Astrocyte of the cerebellum (primary cell): Measurements from ENCODE around the gene GREB1.

Experiments
- DNase-seq: peaks from one replicate; pipeline ENCODE4 v3.0.0-alpha.2; 2011; ENCODE audit warnings: low read depth
- H3K4me3 ChIP-seq: 2 replicates; pipeline ENCODE4 v1.5.1; 2011; ENCODE audit warnings: mild to moderate bottlenecking, low read depth, low read length, moderate library complexity
- CTCF ChIP-seq: IDR thresholded peaks from 2 replicates; pipeline ENCODE4 v1.5.1; 2012; ENCODE audit warnings: low read length, low read depth, moderate library complexity, mild to moderate bottlenecking; ENCODE audit errors: missing control alignments
- in situ Hi-C: cut with HindIII; loops from 2 replicates; pipeline ENCODE4 v1.10.0; 2017; ENCODE audit warnings: low sequenced_read_pairs

Gene GREB1

GRCh38 chr2:11679016-11679415 is 145.2 kb downstream of the GREB1 start:
- no peak for TF ChIP-seq CTCF
- DNase-seq: no peak
- in situ Hi-C loops: loop anchor here (25.0 kb wide), 1 partner anchor 108 kb away; no protein-coding TSS in a partner anchor
- H3K4me3 ChIP-seq: no peak overlapping the region

GRCh38 chr2:11679486-11680181 is 145.8 kb downstream of the GREB1 start:
- no peak for DNase-seq
- in situ Hi-C loops: loop anchor here (25.0 kb wide), 1 partner anchor 108 kb away; no protein-coding TSS in a partner anchor
- no peak for TF ChIP-seq CTCF
- H3K4me3 ChIP-seq: no peak overlapping the region

GRCh38 chr2:11680182-11680900 is 146.5 kb downstream of the GREB1 start:
- H3K4me3 ChIP-seq: no peak overlapping the region
- no peak for DNase-seq
- in situ Hi-C loops: loop anchor here (25.0 kb wide), 1 partner anchor 107 kb away; no protein-coding TSS in a partner anchor
- TF ChIP-seq CTCF: no peak

- in situ Hi-C loops: loop anchor here (25.0 kb wide), 1 partner anchor 106 kb away; no protein-coding TSS in a partner anchor
- H3K4me3 ChIP-seq: no peak overlapping the region
- no peak for DNase-seq
- no peak for TF ChIP-seq CTCF
Observed at GRCh38 chr2:11680901-11681721, 147.3 kb downstream of the GREB1 start.

- in situ Hi-C loops: loop anchor here (25.0 kb wide), 1 partner anchor 105 kb away; no protein-coding TSS in a partner anchor
- TF ChIP-seq CTCF: peak; percentile 79
- DNase-seq: no peak
- no peak overlapping the region for H3K4me3 ChIP-seq
Observed at GRCh38 chr2:11681722-11682589, 148.1 kb downstream of the GREB1 start.
